ENCODE results near the gene HBE1. TPM values are rescaled to one million over a fixed set of nuclear protein-coding genes. Genes with fewer than 3 reads are reported as not detected.

The HBE1 gene
- total RNA-seq, 1 experiment from 2014 or later, result not detected

- Histone ChIP-seq H4K5ac (ENCODE audit: insufficient read length, low read depth, low read length) (no peak overlapping the region), H3K23me2 (ENCODE audit: insufficient read length, low read depth, low read length, poor library complexity, severe bottlenecking) (no peaks in the 10 kb centered on the region), H3T11ph (ENCODE audit: low read length) (no peak overlapping the region), H2BK5ac (ENCODE audit: insufficient read length, low read length) (no peak overlapping the region), H3K14ac (ENCODE audit: insufficient read depth, low read length) (no peak overlapping the region), H3K4me2 (ENCODE audit: insufficient read depth, insufficient read length, low read length) (no peak overlapping the region), H3K9me3 (ENCODE audit: control insufficient read depth, low read depth, low read length) (no peaks in the 10 kb centered on the region), H2BK12ac (ENCODE audit: insufficient read length, low read depth, low read length) (no peak overlapping the region), H2BK20ac (ENCODE audit: low read depth, low read length, poor library complexity, severe bottlenecking) (no peak overlapping the region), H3K4ac (ENCODE audit: low read depth, low read length) (no peak overlapping the region), H3K18ac (ENCODE audit: insufficient read length, low read depth, low read length) (no peak overlapping the region), H3K79me1 (ENCODE audit: insufficient read depth, low read depth, low read length, poor library complexity, severe bottlenecking) (no peaks in the 10 kb centered on the region), H2BK15ac (ENCODE audit: low read depth, low read length) (no peak overlapping the region), H3K4me1 (ENCODE audit: insufficient read depth, low read length) (no peaks in the 10 kb centered on the region), H2BK120ac (ENCODE audit: low read depth, low read length, poor library complexity, severe bottlenecking) (no peak overlapping the region), H3K79me2 (ENCODE audit: insufficient read depth, low read length) (no peaks in the 10 kb centered on the region), H3K27me3 (ENCODE audit: insufficient read depth, low read length) (no peaks in the 10 kb centered on the region), H4K20me1 (ENCODE audit: control insufficient read depth, insufficient read depth, insufficient read length) (no peaks in the 10 kb centered on the region), H4K8ac (replicated peaks; ENCODE audit: insufficient read length, low read depth, low read length) (no peak overlapping the region), H3K56ac (ENCODE audit: insufficient read length, low read depth, low read length) (no peak overlapping the region), H2AK5ac (ENCODE audit: insufficient read length, low read length) (no peak overlapping the region), H3K9ac (ENCODE audit: extremely low read depth, insufficient read length, low read length) (no peak overlapping the region), H2AFZ (ENCODE audit: low read length) (no peak overlapping the region), H3K27ac (ENCODE audit: insufficient read length, low read depth, low read length) (no peak overlapping the region), H3K23ac (ENCODE audit: insufficient read length, low read depth, low read length) (no peak overlapping the region), H4K91ac (ENCODE audit: insufficient read length, low read depth, low read length) (no peak overlapping the region)
- no CpG with 5 or more reads among the region's 2 CpGs for WGBS (ENCODE audit: extremely low coverage, insufficient read length, low lambda C conversion rate)
- Mint-ChIP-seq H3K4me3 (no peak overlapping the region), H3K4me1 (no peaks in the 10 kb centered on the region), H3K9me3 (no peaks in the 10 kb centered on the region), H3K27ac (no peak overlapping the region), H3K36me3 (ENCODE audit: insufficient read depth in 1 of 3, low read depth in 3 of 3) (no peaks in the 10 kb centered on the region), H3K27me3 (ENCODE audit: low read depth) (peaks cover 6% of the 10 kb centered on the region)
- no peak for DNase-seq
- TF ChIP-seq CTCF (conservative IDR thresholded peaks at IDR 0.05), result no peak
Observed at GRCh38 chr11:5231111-5231510, 38.6 kb downstream of the HBE1 start.

Data from H9 (cell line).